IMR-90 (cell line): ENCODE results near the gene DGLUCY. TPM values are rescaled to one million over a fixed set of nuclear protein-coding genes. Genes with fewer than 3 reads are reported as not detected.

Experiments used
- ATAC-seq: fragments of 200-7000 bp; cut with Tn5 transposase; 2 replicates; pipeline ENCODE4 v1.9.1; 2020; ENCODE audit warnings: low read depth, mild to moderate bottlenecking, moderate library complexity
- BruUV-seq: library from RNA; stranded (reverse); fragments of 400-500 nt; replicated peaks from 2 replicates; lab custom pipeline; 2021; lab: Mats Ljungman, UMichigan
- CTCF ChIA-PET: fragments of 300-600 bp; formaldehyde crosslinking; extraction: SDS; loops from one replicate; lab custom pipeline; 2021; ENCODE audit warnings: antibody characterized with exemption; lab: Yijun Ruan, JAX
- POLR2A ChIA-PET: fragments of 300-600 bp; sonication (Branson Sonifier 250); formaldehyde crosslinking; loops from one replicate; lab custom pipeline; 2022; ENCODE audit warnings: antibody characterized with exemption; ENCODE audit not compliant: unreplicated experiment; lab: Charles Lee
- DNase-seq: peaks from one replicate; pipeline ENCODE4 v3.0.0; 2013
- H2AFZ ChIP-seq: replicated peaks from 2 replicates; pipeline ENCODE3; 2013; ENCODE audit warnings: low read length, mild to moderate bottlenecking; ENCODE audit not compliant: poor library complexity
- H2AK5ac ChIP-seq: 2 replicates; pipeline ENCODE4 v1.6.1; 2013; ENCODE audit warnings: low read depth, low read length, inconsistent platforms
- H2AK9ac ChIP-seq: replicated peaks from 2 replicates; pipeline ENCODE3; 2013; ENCODE audit warnings: mild to moderate bottlenecking, low read depth, low read length, moderate library complexity; ENCODE audit not compliant: poor library complexity
- H2BK120ac ChIP-seq: 2 replicates; pipeline ENCODE4 v1.6.1; 2013; ENCODE audit warnings: low read depth, low read length, inconsistent platforms
- H2BK15ac ChIP-seq: 3 replicates; pipeline ENCODE4 v1.6.1; 2013; ENCODE audit warnings: low read depth, low read length, inconsistent platforms
- H2BK20ac ChIP-seq: 2 replicates; pipeline ENCODE4 v1.6.1; 2013; ENCODE audit warnings: low read depth, mild to moderate bottlenecking, inconsistent platforms, low read length, moderate library complexity
- H2BK5ac ChIP-seq: 2 replicates; pipeline ENCODE4 v1.6.1; 2013; ENCODE audit warnings: mild to moderate bottlenecking, low read depth, low read length, inconsistent platforms; ENCODE audit not compliant: poor library complexity, severe bottlenecking
- H3K14ac ChIP-seq: replicated peaks from 2 replicates; pipeline ENCODE4 v1.6.1; 2013; ENCODE audit warnings: low read depth, low read length, inconsistent platforms
- H3K18ac ChIP-seq: 2 replicates; pipeline ENCODE4 v1.6.1; 2013; ENCODE audit warnings: low read depth, low read length, control low read depth
- H3K23ac ChIP-seq: 2 replicates; pipeline ENCODE4 v1.6.1; 2013; ENCODE audit warnings: low read depth, low read length, inconsistent platforms
- H3K27ac ChIP-seq: 2 replicates; pipeline ENCODE4 v1.5.1; 2013; ENCODE audit warnings: mild to moderate bottlenecking, control low read depth, low read length; ENCODE audit not compliant: insufficient read depth
- H3K27me3 ChIP-seq: 2 replicates; pipeline ENCODE4 v1.6.1; 2013; ENCODE audit warnings: low read length; ENCODE audit not compliant: control insufficient read depth, insufficient read depth
- H3K36me3 ChIP-seq: 2 replicates; pipeline ENCODE4 v1.6.1; 2013; ENCODE audit warnings: low read length, mixed read lengths; ENCODE audit not compliant: control insufficient read depth, insufficient read depth
- H3K4ac ChIP-seq: 2 replicates; pipeline ENCODE4 v1.6.1; 2013; ENCODE audit warnings: low read depth, low read length, inconsistent platforms
- H3K4me1 ChIP-seq: 2 replicates; pipeline ENCODE4 v1.6.1; 2013; ENCODE audit warnings: low read length, mixed read lengths; ENCODE audit not compliant: control insufficient read depth, insufficient read depth
- H3K4me2 ChIP-seq: 2 replicates; pipeline ENCODE4 v1.6.1; 2013; ENCODE audit warnings: low read depth, mild to moderate bottlenecking, control low read depth, low read length, moderate library complexity
- H3K4me3 ChIP-seq: 2 replicates; pipeline ENCODE4 v1.5.1; 2013; ENCODE audit warnings: low read depth, mild to moderate bottlenecking, control low read depth, low read length, moderate library complexity; ENCODE audit not compliant: insufficient read depth
- H3K56ac ChIP-seq: 2 replicates; pipeline ENCODE4 v1.6.1; 2013; ENCODE audit warnings: low read length, inconsistent platforms; ENCODE audit not compliant: insufficient read depth; ENCODE audit errors: extremely low read depth
- H3K79me1 ChIP-seq, 2 experiments: 2 replicates each; pipeline ENCODE4 v1.6.1; 2013; ENCODE audit warnings: low read length in 2 of 2, inconsistent platforms in 1 of 2, low read depth in 1 of 2
- H3K9ac ChIP-seq: 2 replicates; pipeline ENCODE4 v1.6.1; 2013; ENCODE audit warnings: low read depth, low read length, control low read depth
- H3K9me1 ChIP-seq: 2 replicates; pipeline ENCODE4 v1.6.1; 2013; ENCODE audit warnings: low read length, inconsistent platforms; ENCODE audit not compliant: insufficient read depth
- H3K9me3 ChIP-seq: 2 replicates; pipeline ENCODE4 v1.6.1; 2013; ENCODE audit warnings: low read length; ENCODE audit not compliant: control insufficient read depth, insufficient read depth
- H4K20me1 ChIP-seq: 2 replicates; pipeline ENCODE4 v1.6.1; 2013; ENCODE audit warnings: low read length, inconsistent platforms; ENCODE audit not compliant: insufficient read depth
- H4K5ac ChIP-seq: 2 replicates; pipeline ENCODE4 v1.6.1; 2013; ENCODE audit warnings: mild to moderate bottlenecking, low read depth, low read length, control low read depth
- H4K8ac ChIP-seq, 2 experiments: 2 replicates each; pipeline ENCODE4 v1.6.1; 2013; ENCODE audit warnings: low read depth in 2 of 2, low read length in 2 of 2, control low read depth in 1 of 2, inconsistent platforms in 1 of 2
- H4K91ac ChIP-seq: 2 replicates; pipeline ENCODE4 v1.6.1; 2013; ENCODE audit warnings: low read depth, low read length, inconsistent platforms; ENCODE audit not compliant: insufficient read depth
- BHLHE40 ChIP-seq: fragments of 150-350 bp; IDR thresholded peaks from 2 replicates; pipeline ENCODE4 v1.6.1; 2016; ENCODE audit warnings: mild to moderate bottlenecking, low read depth, low read length
- CEBPB ChIP-seq: IDR thresholded peaks from 2 replicates; pipeline ENCODE4 v1.6.1; 2012; ENCODE audit warnings: low read depth, low read length, improper control_type of control experiment
- CHD1 ChIP-seq: IDR thresholded peaks from 2 replicates; pipeline ENCODE4 v1.6.1; 2012; ENCODE audit warnings: low read depth, low read length, improper control_type of control experiment
- FOS ChIP-seq: fragments of 150-350 bp; IDR thresholded peaks from 2 replicates; pipeline ENCODE4 v1.6.1; 2016; ENCODE audit warnings: low read depth, low read length
- MAFK ChIP-seq: IDR thresholded peaks from 2 replicates; pipeline ENCODE4 v1.6.1; 2012; ENCODE audit warnings: low read depth, low read length, improper control_type of control experiment
- MAZ ChIP-seq: IDR thresholded peaks from 2 replicates; pipeline ENCODE4 v1.6.1; 2012; ENCODE audit warnings: low read depth, mild to moderate bottlenecking, low read length, improper control_type of control experiment, moderate library complexity, borderline replicate concordance
- MXI1 ChIP-seq: IDR thresholded peaks from 2 replicates; pipeline ENCODE4 v1.6.1; 2012; ENCODE audit warnings: low read depth, mild to moderate bottlenecking, low read length, moderate library complexity, borderline replicate concordance
- NFE2L2 ChIP-seq: fragments of 150-350 bp; IDR thresholded peaks from 2 replicates; pipeline ENCODE4 v1.6.1; 2016; ENCODE audit warnings: low read depth, mild to moderate bottlenecking, low read length
- POLR2A ChIP-seq: IDR thresholded peaks from 2 replicates; pipeline ENCODE4 v1.6.1; 2012; ENCODE audit warnings: mild to moderate bottlenecking, low read depth, low read length
- RAD21 ChIP-seq: IDR thresholded peaks from 2 replicates; pipeline ENCODE4 v1.6.1; 2012; ENCODE audit warnings: low read length, improper control_type of control experiment
- RCOR1 ChIP-seq: IDR thresholded peaks from 2 replicates; pipeline ENCODE4 v1.6.1; 2012; ENCODE audit warnings: mild to moderate bottlenecking, low read length, improper control_type of control experiment; ENCODE audit not compliant: insufficient replicate concordance
- RFX5 ChIP-seq: IDR thresholded peaks from 2 replicates; pipeline ENCODE4 v1.8.0; 2012; ENCODE audit warnings: low read depth, mild to moderate bottlenecking, low read length, moderate library complexity
- SMC3 ChIP-seq: fragments of 150-350 bp; IDR thresholded peaks from 2 replicates; pipeline ENCODE4 v1.6.1; 2016; ENCODE audit warnings: low read depth, mild to moderate bottlenecking, antibody characterized with exemption, low read length, moderate library complexity
- WGBS, 2 experiments: methylation state at CpG; one replicate each; pipeline versions ENCODE4 v1.1.5 to v1.1.7; 2013; ENCODE audit warnings: missing lambda C conversion rate in 2 of 2; ENCODE audit not compliant: insufficient read length in 1 of 2; ENCODE audit errors: extremely low coverage in 2 of 2; 5-methylcytosine and 5-hydroxymethylcytosine counted together
- dilution Hi-C: fragments of 300-500 bp; cut with HindIII; formaldehyde crosslinking; loops from one replicate; pipeline ENCODE4 v1.14.3; 2018; ENCODE audit warnings: low sequenced_read_pairs; ENCODE audit not compliant: unreplicated experiment
- in situ Hi-C: fragments of 300-500 bp; cut with MboI; formaldehyde crosslinking; loops from 3 replicates; pipeline ENCODE4 v1.14.3; 2019; ENCODE audit warnings: low sequenced_read_pairs, inconsistent platforms, mixed read lengths
- intact Hi-C: fragments of 100-400 bp; cut with micrococcal nuclease; formaldehyde crosslinking; loops from 2 replicates; pipeline ENCODE4 v1.10.0; 2022
- polyA plus RNA-seq, 3 experiments: library from polyadenylated mRNA; depleted of rRNA; stranded (reverse); fragments of >200 nt; gene quantifications; 2 replicates each; pipeline ENCODE4 v1.2.3, GENCODE V29; 2012; ENCODE audit warnings: low replicate concordance in 1 of 3
- total RNA-seq: library from RNA; depleted of rRNA; stranded (reverse); fragments of >200 nt; gene quantifications from 2 replicates; pipeline ENCODE4 v1.2.3, GENCODE V29; 2012
- TF ChIP-seq, protein P1 (sequence below): conservative IDR thresholded peaks from 2 replicates; pipeline ENCODE4 v1.5.1; 2012; ENCODE audit warnings: mild to moderate bottlenecking, low read depth, low read length, improper control_type of control experiment
- TF ChIP-seq, protein P2 (sequence below): fragments of 150-350 bp; IDR thresholded peaks from 2 replicates; pipeline ENCODE4 v1.6.1; 2016; ENCODE audit warnings: low read depth, mild to moderate bottlenecking, low read length, moderate library complexity, borderline replicate concordance
- TF ChIP-seq, protein P3 (sequence below): fragments of 150-350 bp; IDR thresholded peaks from 2 replicates; pipeline ENCODE4 v1.6.1; 2017; ENCODE audit warnings: mild to moderate bottlenecking, antibody characterized with exemption, low read length, low read depth

Gene DGLUCY
- total and polyA plus RNA-seq, 2 of the 4 experiments (the other 2 are of a cell fraction): 8.5 to 13.3 TPM

DNA sequence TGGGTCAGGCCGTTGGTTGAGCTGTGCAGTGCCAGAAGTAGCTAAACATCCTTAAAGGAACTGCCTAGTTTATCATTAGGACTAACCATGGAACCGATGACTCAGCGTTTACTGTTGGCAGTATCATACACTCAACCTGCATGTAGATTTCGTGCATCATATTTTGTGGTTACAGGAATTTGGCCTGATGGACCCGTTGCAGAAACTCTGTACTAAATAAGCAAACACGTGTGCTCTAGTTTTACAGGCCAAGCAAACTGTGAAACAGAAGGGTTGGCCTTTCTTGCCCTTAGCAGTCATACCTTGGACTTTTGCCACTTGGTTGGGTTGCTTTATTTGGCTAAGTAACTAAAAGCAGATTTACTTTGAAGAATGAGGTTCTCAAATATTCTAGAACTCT lies 35.6 kb downstream of the DGLUCY start:
- BruUV-seq: no TSS peak
- no peak overlapping the region for H2AK5ac ChIP-seq
- H3K4me2 ChIP-seq: peak overlapping the region; percentile 16; the same call in 1 of the 2 replicates
- TF ChIP-seq CEBPB: peak; percentile 86
- peak; percentile 93 for TF ChIP-seq FOS
- TF ChIP-seq, protein P1, sequence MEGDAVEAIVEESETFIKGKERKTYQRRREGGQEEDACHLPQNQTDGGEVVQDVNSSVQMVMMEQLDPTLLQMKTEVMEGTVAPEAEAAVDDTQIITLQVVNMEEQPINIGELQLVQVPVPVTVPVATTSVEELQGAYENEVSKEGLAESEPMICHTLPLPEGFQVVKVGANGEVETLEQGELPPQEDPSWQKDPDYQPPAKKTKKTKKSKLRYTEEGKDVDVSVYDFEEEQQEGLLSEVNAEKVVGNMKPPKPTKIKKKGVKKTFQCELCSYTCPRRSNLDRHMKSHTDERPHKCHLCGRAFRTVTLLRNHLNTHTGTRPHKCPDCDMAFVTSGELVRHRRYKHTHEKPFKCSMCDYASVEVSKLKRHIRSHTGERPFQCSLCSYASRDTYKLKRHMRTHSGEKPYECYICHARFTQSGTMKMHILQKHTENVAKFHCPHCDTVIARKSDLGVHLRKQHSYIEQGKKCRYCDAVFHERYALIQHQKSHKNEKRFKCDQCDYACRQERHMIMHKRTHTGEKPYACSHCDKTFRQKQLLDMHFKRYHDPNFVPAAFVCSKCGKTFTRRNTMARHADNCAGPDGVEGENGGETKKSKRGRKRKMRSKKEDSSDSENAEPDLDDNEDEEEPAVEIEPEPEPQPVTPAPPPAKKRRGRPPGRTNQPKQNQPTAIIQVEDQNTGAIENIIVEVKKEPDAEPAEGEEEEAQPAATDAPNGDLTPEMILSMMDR: no peak
- TF ChIP-seq RAD21: no peak
- peak; percentile 100 for TF ChIP-seq NFE2L2
- TF ChIP-seq, protein P2, sequence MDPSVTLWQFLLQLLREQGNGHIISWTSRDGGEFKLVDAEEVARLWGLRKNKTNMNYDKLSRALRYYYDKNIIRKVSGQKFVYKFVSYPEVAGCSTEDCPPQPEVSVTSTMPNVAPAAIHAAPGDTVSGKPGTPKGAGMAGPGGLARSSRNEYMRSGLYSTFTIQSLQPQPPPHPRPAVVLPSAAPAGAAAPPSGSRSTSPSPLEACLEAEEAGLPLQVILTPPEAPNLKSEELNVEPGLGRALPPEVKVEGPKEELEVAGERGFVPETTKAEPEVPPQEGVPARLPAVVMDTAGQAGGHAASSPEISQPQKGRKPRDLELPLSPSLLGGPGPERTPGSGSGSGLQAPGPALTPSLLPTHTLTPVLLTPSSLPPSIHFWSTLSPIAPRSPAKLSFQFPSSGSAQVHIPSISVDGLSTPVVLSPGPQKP: no peak
- TF ChIP-seq RCOR1: peak; percentile 99
- TF ChIP-seq MAZ: peak; percentile 36; the same call in 1 of the 2 replicates
- peak; percentile 90 for TF ChIP-seq BHLHE40
- TF ChIP-seq MXI1: peak; percentile 89
- no peak for TF ChIP-seq SMC3
- 0 out of 2 replicates have a peak, but pooled peaks have one; percentile 57 for TF ChIP-seq CHD1
- no peak for TF ChIP-seq POLR2A
- TF ChIP-seq MAFK: peak; percentile 100
- TF ChIP-seq, protein P3, sequence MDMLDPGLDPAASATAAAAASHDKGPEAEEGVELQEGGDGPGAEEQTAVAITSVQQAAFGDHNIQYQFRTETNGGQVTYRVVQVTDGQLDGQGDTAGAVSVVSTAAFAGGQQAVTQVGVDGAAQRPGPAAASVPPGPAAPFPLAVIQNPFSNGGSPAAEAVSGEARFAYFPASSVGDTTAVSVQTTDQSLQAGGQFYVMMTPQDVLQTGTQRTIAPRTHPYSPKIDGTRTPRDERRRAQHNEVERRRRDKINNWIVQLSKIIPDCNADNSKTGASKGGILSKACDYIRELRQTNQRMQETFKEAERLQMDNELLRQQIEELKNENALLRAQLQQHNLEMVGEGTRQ: peak; percentile 66
- TF ChIP-seq RFX5: no peak
- no peak overlapping the region for H4K8ac ChIP-seq
- H4K5ac ChIP-seq: no peak overlapping the region
- H3K4ac ChIP-seq: no peak overlapping the region; the same call in 1 of the 2 replicates
- H4K91ac ChIP-seq: no peak overlapping the region
- ATAC-seq (peak; percentile 93), DNase-seq (peak; percentile 100)
- H3K4me1 ChIP-seq: peaks cover 9% of the 10 kb centered on the region
- no peak overlapping the region for H2BK5ac ChIP-seq
- no peak overlapping the region for H2BK15ac ChIP-seq
- H3K27ac ChIP-seq: peak overlapping the region; percentile 76; the same call in 1 of the 2 replicates
- H3K56ac ChIP-seq: no peak overlapping the region
- H3K18ac ChIP-seq: no peak overlapping the region; the same call in 1 of the 2 replicates
- no peak overlapping the region for H3K4me3 ChIP-seq
- in situ Hi-C loops: no loop called here
- H3K14ac ChIP-seq: no peak overlapping the region
- no peak overlapping the region for H2BK120ac ChIP-seq
- WGBS, 2 experiments: 0% methylated on average over 2 of the region's 6 CpGs; no CpG with 5 or more reads in 1 of the 2 experiments
- dilution Hi-C loops: no loop called here
- H4K20me1 ChIP-seq: peaks cover 7% of the 10 kb centered on the region; the same call in 1 of the 2 replicates
- intact Hi-C loops: loop anchor here (2.0 kb wide), 1 partner anchor 89 kb away; the partner anchor contains the start of gene RPS6KA5
- no peaks in the 10 kb centered on the region for H3K9me3 ChIP-seq
- ChIA-PET CTCF (no interaction called here), POLR2A (no interaction called here)
- no peak overlapping the region for H3K9ac ChIP-seq
- no peak overlapping the region for H2AK9ac ChIP-seq
- peak overlapping the region; percentile 65 for H2AFZ ChIP-seq
- peaks cover 20% of the 10 kb centered on the region for H3K27me3 ChIP-seq
- H3K9me1 ChIP-seq: peaks cover 7% of the 10 kb centered on the region; the same call in 1 of the 2 replicates
- peaks cover 8% of the 10 kb centered on the region; the same call in 1 of the 2 replicates for H3K36me3 ChIP-seq
- peak overlapping the region; percentile 83; the same call in 1 of the 2 replicates for H2BK20ac ChIP-seq
- no peaks in the 10 kb centered on the region for H3K79me1 ChIP-seq
- no peak overlapping the region for H3K23ac ChIP-seq
